SK-N-SH treated with all-trans-retinoic acid at 6 μM for 48 hours (cell line): ENCODE results near the gene PPP4R3A.

Source experiments
- ARNTL ChIP-seq: fragments of 450-650 bp; formaldehyde crosslinking; IDR thresholded peaks from 2 replicates; pipeline ENCODE4 v1.5.0; 2020; ENCODE audit warnings: low read depth, mild to moderate bottlenecking, moderate library complexity, borderline replicate concordance
- OSR1 ChIP-seq: fragments of 250-450 bp; sonication (Bioruptor Pico); IDR thresholded peaks from 2 replicates; pipeline ENCODE4 v1.8.0; 2022; ENCODE audit warnings: moderate library complexity, mild to moderate bottlenecking, inconsistent platforms
- PATZ1 ChIP-seq: fragments of 250-450 bp; sonication (Bioruptor Pico); IDR thresholded peaks from 2 replicates; pipeline ENCODE4 v1.8.0; 2020; ENCODE audit warnings: mild to moderate bottlenecking, moderate library complexity, borderline replicate concordance

GRCh38 chr14:91520138-91520537 lies 10.0 kb upstream of the PPP4R3A start:
- no peak for TF ChIP-seq OSR1 (CRISPR knock-in tag)
- TF ChIP-seq ARNTL (CRISPR knock-in tag) = no peak
- TF ChIP-seq PATZ1 (CRISPR knock-in tag) = no peak
